Superior temporal gyrus (tissue), 1 donor: ENCODE data around the gene KASH5.

Experiments
- DNase-seq: peaks from one replicate; pipeline ENCODE4 v3.0.0-alpha.2; 2016; ENCODE audit errors: extremely low spot score

Gene KASH5

GRCh38 chr19:49421039-49421877 lies 33.2 kb downstream of the KASH5 start:
- DNase-seq: no peak

DNA sequence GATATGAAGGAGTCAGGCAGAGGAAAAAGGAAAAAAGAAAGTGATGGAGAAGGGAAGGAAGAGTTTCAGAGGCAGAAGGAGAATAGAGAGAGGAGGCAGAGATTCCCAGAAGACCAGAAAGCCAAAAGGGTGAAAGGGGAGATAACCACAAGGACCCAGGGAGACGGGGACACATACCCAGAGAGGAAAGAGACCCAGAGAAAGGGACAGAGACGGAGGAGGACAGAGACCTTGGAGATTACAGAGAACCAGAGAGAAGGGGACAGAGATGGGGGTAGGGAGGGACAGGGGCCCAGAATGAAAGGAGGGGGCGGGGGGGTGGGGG lies 33.8 kb downstream of the KASH5 start:
- DNase-seq: no peak

DNA sequence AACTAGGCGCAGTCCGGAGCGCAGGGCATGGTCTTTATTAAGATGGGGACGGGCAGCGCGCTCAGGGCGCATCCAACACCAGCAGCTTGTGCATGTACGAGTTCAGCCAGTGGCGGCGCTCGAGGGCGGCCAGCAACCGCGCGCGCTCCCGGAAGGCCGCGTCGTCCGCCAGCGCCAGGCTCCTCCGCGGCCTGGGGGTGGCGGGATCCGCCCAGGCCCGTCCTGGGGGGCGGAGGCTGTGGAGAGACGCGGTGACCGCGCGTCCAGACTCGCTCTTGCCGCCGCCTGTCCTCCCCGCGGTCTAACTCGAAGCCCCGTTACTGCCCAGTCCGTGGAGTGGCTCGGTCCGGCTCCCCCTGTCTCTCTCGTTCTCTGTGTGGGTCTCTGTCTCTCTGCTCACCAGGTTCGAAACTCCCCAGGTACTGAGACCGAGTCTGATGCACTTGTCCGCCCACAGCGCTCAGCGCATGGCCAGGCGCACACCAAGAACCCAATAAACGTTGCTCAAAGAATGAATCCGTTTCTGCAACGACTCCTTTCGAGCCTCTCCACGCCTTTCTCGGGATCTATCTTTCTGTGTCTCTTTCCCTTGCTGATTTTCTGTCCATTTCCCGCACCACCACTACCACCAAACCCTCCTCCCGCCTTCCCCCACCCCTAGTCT lies 34.5 kb downstream of the KASH5 start:
- no peak for DNase-seq

- DNase-seq: no peak
Observed at GRCh38 chr19:49423071-49423984, 35.3 kb downstream of the KASH5 start, which contains the start of gene PTH2. PTH2 (minus strand) TSS chr19:49423441; CDS start chr19:49423339, 102 bp downstream.

DNA sequence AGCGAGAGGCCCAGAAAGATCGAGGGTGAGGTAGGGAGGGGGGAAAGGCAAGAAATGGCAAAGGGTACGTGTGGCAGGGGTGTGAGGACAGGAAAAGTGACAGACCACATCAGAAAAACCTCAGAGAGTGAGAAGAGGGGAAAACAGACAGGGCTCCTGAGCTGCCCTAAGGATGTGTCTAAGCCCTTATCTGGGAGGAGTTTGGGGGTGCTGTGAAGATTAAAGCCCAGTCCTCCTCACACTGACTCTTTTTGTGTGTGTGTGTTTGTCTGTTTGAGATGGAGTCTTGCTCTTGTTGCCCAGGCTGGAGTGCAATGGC lies 35.9 kb downstream of the KASH5 start:
- DNase-seq: no peak

DNA sequence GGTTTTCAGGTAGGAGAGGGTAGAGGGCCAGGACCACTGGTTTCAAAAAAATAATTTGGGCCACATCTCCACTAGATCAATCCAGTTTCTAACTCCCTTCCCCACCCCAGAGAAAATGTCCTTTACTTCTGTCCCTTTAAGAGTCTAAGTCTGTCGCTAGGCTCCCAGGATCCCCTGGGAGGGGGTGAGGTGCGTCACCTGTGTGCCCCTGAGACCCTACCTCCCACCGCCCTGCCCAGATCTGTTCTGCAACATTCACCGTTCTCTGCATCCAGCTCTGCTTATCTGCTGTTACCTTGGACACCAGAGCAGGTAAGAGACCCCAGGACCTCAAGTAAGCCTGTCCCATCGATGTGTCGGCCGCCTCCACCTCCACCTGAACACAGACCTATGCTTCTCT lies 37.1 kb downstream of the KASH5 start, which contains the start of gene GFY:
TSS of gene GFY (plus strand) at position 211 of the 400 bp plus-strand sequence. CDS start 1,043 bp downstream, outside the sequence.
- DNase-seq: no peak

DNA sequence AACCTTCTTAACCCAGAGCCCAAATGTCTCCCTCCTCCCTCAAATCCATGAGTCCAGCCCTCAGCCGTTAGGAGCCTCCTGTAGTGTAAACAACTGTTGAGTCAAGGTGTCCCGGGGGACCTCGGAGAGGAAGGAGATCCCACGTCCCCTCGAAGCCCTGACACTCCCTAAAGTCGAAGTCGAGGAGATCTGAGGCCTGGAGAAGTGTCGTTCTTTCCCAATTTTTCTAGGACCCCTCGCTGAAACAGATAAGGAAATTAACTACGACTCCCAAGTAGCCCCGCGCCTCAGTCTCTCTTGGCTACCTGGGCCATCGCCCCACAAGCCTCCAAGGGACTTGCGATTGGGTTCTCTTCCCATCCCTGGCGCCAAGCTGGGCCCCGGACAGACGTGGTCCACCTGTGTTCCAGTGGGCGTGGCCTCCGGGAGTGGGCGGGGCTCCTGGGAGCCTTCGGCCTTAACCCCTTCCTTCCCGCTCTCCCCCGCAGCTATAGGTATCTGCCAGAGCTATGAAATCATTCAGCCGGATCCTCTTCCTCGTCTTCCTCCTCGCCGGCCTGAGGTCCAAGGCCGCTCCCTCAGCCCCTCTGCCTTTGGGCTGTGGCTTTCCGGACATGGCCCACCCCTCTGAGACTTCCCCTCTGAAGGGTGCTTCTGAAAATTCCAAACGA lies 38.0 kb downstream of the KASH5 start:
- no peak for DNase-seq

DNA sequence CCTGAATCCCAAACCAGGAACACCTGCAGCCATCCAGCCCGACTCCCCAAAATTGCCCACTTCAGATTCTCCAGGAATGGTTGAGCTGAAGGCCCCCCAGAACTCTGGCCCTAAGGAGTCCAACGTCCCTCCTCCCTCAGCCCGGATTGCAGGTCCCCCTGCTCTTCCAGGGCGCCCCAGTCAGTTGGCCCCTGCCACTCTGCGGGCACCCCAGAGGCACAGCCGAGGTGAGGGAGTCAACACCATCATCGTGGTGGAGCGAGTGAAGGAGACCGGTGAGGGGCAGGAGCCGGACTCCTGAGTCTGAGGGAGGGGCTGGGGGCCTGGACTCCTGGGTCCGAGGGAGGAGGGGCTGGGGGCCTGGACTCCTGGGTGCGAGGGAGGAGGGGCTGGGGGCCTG lies 39.3 kb downstream of the KASH5 start:
- DNase-seq: no peak

GRCh38 chr19:49427855-49428546 lies 40.0 kb downstream of the KASH5 start:
- no peak for DNase-seq

- no peak for DNase-seq
Observed at GRCh38 chr19:49428547-49429451, 40.8 kb downstream of the KASH5 start.

- no peak for DNase-seq
Observed at GRCh38 chr19:49430172-49430677, 42.2 kb downstream of the KASH5 start.

DNA sequence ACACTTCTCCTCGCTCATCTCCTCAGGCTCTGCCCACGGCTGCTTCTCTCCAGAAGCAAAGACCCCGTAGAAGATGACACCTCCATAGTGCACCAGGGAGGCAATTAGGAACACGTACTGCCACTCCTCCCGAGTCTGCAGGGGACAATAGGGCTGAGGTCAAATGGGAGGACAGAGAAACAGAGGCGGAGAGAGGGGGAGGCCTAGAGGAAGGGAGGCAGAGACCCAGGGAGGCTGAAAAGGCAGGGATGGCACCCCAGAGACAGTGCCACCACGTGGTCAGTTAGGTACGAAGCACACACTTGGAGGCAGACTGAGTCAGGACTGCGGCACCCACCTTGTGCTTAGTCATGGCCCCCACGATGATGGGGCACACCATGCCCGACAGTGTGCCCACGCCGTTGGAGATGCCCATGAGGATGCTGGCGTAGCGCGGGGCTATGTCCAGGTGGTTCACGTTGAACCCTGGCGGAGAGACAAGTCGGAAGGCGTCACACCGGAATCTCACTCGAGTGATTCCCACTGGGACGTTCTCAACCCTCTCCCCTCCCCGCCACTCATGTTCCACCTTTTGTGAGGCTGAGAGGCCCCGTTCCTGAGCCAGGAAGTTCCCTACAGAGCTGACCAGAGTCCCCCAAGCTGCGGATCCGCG lies 42.8 kb downstream of the KASH5 start:
- no peak for DNase-seq

- DNase-seq: no peak
Observed at GRCh38 chr19:49431330-49431749, 43.3 kb downstream of the KASH5 start.

DNA sequence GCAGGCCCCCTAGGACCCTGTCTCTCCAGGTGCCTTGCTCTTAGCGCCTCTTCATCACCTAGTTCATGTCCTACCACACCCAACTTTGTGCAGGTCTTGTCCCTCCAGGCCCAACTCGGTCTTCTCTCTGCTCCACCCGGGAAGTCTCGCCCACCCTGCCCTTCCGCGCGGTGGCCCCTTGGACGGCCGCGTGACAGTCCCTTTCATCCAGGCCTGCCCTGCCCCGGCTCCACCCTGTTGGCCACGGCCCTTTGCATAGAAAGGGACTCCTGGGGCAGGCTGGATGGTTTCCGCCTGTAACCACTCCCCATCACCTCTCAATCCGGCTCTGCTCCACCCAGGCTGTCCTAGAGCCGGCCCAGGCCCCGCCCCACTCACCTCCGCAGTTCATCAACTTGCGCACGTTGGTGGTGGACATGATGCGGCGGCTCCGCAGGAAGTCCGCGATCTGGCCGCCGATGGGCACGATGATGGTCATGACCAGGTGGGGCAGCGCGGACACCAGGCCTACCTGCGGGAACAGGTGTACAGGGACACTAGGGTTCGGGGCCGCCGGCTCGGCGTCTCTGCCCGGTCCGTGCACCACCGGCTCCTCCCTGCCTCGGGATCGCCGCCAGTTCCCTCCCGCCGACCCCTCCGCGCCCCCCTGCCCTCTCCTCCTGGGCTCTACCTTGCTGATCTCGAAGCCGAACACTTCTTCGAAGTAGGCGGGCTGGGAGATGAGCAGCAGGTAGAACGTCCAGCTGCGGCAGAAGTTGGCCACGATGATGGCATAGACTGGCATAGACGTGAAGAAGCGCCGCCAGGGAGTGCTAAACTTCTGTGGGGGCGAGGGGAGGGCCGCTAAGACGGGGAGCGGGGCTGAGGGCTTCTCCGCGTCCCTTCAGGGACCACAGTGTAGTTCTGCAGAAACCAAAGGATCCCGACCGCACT lies 44.4 kb downstream of the KASH5 start:
- DNase-seq: no peak

DNA sequence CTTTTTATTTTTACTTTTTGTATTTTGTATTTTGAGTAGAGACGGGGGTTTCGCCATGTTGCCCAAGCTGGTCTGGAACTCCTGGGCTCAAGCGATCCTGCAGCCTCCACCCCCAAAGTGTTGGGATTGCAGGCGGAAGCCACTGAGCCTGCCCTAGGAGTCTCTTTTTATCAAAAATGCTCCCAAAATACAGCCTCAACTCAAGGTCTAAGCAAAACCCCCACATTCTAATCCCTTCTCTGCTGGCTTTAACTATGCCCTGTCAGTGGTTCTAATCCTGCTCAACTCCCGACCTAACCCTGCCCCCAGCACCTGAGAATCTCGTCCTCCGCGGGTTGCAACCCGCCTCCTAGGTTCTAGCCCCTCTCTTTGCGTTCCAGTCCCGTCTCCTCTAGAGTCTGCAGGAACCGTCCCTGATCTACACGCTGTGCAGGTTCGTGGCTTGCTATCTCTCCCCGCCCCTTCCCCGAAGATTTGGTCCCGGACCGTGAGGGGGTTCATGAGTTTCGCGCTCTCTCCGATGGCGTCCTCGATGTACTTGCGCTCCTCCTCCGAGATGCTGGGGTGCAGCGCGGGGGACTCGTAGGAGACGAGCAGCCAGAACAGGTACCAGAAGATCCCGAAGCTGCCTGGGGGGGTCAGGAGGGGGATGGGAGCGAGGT lies 45.3 kb downstream of the KASH5 start:
- no peak for DNase-seq

- DNase-seq: no peak
Observed at GRCh38 chr19:49434907-49435583, 47.0 kb downstream of the KASH5 start.

DNA sequence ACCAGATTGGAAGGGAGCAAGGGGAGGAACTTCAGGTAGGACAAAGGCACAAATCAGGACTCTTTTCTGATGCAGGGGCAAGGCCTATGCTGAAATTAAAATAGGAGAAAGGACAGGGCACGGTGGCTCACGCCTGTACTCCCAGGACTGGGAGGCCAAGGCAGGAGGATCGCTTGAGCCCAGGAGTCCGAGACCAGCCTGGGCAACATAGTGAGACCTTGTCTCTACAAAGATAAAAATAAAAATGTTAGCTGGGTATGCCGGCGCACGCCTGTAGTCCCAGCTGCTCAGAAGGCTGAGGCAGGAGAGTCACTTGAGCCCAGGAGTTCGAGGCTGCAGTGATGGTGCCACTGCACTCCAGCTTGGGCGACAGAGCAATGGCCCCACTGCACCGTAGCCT lies 47.6 kb downstream of the KASH5 start:
- DNase-seq: no peak
